ENCODE results near the gene NFATC1. TPM values are rescaled to one million over a fixed set of nuclear protein-coding genes. Genes with fewer than 3 reads are reported as not detected.
A peak's percentile ranks its signal among the peaks of the same experiment; 100 is the strongest.

The NFATC1 gene
- total and polyA plus RNA-seq, 8 donors: 3.4 to 7.9 (median 4.4) TPM

DNA sequence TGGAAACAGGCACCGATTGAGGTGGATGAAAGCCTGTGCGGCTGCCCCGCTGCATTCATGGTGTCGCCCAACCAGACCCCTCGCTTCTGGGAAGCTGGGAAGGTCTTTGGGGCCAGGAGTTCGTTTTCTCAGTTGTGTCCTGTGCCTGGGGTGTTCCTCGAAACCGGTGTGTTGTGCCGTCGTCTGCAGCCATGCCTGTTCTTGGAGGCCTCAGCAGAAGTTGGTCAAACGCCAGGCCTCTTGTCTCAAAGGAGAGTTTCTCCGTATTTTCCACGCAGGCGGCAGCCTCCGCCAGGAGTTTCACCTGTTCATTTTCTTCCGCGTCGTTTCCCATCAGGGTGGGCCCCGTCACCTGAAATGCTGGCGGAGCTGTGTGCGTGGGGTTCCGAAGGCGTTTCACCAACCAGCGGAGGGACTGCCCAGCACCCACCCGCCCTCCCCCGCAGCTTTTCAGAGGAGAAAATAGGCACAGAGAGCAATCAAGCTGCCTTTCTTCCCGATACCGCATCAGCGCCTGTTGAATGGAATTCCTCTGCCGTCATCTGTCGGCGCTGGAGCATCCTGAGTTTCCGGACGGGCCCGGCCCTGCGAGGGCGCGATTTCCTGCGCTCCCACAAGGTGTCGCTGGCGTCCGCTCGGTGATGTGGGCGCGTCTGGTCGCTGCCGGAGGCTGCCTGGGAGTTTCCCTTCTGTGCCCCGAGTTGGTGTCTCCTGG, 17.0 kb upstream of the NFATC1 start:
- H3K27me3 ChIP-seq: no peaks in the 10 kb centered on the region
- peaks cover 0 to 13% (median 0%) of the 10 kb centered on the region in 3 donors for H3K36me3 ChIP-seq
- H3K4me3 ChIP-seq: no peak overlapping the region
- intact Hi-C loops (cut with DNase I): loop anchor here in 1 of 3 donors (5.0 kb wide), 1 partner anchor 154 kb away; no protein-coding TSS in a partner anchor
- TF ChIP-seq, protein P1, sequence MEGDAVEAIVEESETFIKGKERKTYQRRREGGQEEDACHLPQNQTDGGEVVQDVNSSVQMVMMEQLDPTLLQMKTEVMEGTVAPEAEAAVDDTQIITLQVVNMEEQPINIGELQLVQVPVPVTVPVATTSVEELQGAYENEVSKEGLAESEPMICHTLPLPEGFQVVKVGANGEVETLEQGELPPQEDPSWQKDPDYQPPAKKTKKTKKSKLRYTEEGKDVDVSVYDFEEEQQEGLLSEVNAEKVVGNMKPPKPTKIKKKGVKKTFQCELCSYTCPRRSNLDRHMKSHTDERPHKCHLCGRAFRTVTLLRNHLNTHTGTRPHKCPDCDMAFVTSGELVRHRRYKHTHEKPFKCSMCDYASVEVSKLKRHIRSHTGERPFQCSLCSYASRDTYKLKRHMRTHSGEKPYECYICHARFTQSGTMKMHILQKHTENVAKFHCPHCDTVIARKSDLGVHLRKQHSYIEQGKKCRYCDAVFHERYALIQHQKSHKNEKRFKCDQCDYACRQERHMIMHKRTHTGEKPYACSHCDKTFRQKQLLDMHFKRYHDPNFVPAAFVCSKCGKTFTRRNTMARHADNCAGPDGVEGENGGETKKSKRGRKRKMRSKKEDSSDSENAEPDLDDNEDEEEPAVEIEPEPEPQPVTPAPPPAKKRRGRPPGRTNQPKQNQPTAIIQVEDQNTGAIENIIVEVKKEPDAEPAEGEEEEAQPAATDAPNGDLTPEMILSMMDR (IDR thresholded peaks at IDR 0.05): peak; percentile 71 to 90 (median 86)
- peak; percentile 69 to 95 (median 87) for ATAC-seq
- H3K27ac ChIP-seq: no peak overlapping the region
- DNase-seq: peak; percentile 54 to 91 (median 73)
- H3K9me3 ChIP-seq: no peaks in the 10 kb centered on the region
- no peaks in the 10 kb centered on the region for H3K4me1 ChIP-seq
- WGBS, 2 donors: 47 to 51% methylated on average over 48 of the region's 48 CpGs
- no peak for FAIRE-seq

DNA sequence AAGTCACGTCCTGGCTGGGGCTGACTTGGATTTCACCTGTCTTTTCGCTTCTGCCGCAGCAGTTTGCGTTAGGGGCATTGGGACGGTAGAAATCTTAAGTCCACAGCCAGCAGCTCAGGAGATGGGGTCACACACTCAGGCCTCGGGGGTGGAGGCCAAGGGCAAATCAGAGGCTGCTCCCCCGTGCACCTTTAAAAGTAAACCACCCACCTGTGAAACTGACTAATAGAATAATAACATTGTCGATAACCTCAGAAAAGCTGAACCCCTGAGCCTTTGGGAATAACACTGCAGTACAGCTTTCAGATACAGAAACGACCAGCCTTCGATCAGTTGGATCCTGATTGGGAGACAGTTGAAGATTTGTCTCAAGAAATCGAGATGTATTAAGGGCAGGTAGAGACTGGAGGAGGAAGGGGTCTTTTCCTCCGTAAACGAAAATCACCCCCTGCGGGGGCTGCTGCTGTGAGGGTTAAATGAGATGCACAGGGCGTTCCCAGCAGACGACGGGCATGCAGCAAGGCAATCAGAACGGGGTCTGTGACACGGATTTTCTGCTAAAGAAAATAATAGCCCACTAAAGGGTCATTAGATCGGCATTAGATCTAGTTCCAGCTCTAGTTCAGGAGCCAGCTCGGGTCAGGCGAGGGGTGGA, 16.4 kb upstream of the NFATC1 start:
- Histone ChIP-seq H3K4me1 (no peaks in the 10 kb centered on the region), H3K36me3 (peaks cover 0 to 13% (median 0%) of the 10 kb centered on the region in 3 donors), H3K9me3 (no peaks in the 10 kb centered on the region), H3K27ac (no peak overlapping the region), H3K4me3 (no peak overlapping the region), H3K27me3 (no peaks in the 10 kb centered on the region)
- FAIRE-seq: no peak
- DNase-seq: no peak
- no peak for ATAC-seq
- TF ChIP-seq, protein P1 (IDR thresholded peaks at IDR 0.05): peak in 1 of 4 donors; percentile 15
- 68 to 69% methylated on average over 22 of the region's 22 CpGs for WGBS, 2 donors
- intact Hi-C loops (cut with DNase I): loop anchor here in 1 of 3 donors (5.0 kb wide), 1 partner anchor 153 kb away; no protein-coding TSS in a partner anchor

DNA sequence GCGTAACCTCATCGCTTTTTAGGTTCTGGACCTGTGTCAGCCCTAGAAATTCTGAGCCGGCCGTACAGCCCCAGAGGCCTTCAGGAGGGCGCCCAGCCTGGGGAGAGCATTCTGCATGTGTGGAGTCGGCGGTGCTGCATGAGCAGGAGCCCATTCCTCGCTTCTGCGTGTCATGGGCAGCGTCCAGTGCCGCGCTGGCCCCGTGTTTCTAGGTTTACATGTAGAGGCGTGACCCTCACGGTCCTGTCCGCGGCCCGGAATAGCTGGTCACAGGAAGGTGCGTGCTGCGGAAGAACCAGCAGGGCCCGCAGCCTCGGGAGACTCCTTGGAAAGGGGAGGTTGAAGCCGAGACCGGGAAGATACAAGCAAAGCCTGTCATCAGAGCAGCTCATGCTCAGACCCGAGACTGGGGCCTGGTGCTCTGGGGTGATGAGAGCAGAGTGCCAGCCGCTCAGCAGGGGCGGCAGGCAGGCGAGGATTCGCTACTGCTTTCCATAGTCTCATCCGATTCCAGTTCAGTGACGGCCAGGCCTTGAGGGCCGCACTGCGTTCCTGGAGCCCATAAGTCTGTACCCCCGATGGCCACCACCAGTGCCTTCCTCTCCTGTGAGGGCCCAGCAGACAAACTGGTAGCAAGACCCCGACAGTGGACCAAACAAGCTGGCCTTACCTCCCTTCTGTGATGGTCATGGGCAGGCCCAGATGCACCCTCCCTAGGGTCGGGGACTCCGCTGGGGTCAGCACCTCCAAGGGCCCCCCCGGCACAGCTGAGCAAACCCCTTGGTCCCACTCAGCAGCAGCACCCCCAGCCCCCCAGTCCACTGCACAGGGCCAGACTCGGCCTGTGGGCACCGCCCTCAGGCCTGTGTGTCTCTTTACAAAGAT, 15.6 kb upstream of the NFATC1 start:
- no peak overlapping the region for H3K4me3 ChIP-seq
- 87 to 90% methylated on average over 40 of the region's 40 CpGs for WGBS, 2 donors
- no peak overlapping the region for H3K27ac ChIP-seq
- FAIRE-seq (no peak), DNase-seq (peak in 2 of 6 donors; percentile 32 to 78), ATAC-seq (peak in 2 of 4 donors; percentile 2 to 4)
- H3K27me3 ChIP-seq: no peaks in the 10 kb centered on the region
- no peaks in the 10 kb centered on the region for H3K9me3 ChIP-seq
- intact Hi-C loops (cut with DNase I): loop anchor here in 2 of 3 donors (5.0 kb wide), 3 partner anchors 147 to 262 kb away; no protein-coding TSS in a partner anchor
- peaks cover 0 to 13% (median 0%) of the 10 kb centered on the region in 3 donors for H3K36me3 ChIP-seq
- no peaks in the 10 kb centered on the region for H3K4me1 ChIP-seq
- TF ChIP-seq, protein P1 (IDR thresholded peaks at IDR 0.05): no peak

DNA sequence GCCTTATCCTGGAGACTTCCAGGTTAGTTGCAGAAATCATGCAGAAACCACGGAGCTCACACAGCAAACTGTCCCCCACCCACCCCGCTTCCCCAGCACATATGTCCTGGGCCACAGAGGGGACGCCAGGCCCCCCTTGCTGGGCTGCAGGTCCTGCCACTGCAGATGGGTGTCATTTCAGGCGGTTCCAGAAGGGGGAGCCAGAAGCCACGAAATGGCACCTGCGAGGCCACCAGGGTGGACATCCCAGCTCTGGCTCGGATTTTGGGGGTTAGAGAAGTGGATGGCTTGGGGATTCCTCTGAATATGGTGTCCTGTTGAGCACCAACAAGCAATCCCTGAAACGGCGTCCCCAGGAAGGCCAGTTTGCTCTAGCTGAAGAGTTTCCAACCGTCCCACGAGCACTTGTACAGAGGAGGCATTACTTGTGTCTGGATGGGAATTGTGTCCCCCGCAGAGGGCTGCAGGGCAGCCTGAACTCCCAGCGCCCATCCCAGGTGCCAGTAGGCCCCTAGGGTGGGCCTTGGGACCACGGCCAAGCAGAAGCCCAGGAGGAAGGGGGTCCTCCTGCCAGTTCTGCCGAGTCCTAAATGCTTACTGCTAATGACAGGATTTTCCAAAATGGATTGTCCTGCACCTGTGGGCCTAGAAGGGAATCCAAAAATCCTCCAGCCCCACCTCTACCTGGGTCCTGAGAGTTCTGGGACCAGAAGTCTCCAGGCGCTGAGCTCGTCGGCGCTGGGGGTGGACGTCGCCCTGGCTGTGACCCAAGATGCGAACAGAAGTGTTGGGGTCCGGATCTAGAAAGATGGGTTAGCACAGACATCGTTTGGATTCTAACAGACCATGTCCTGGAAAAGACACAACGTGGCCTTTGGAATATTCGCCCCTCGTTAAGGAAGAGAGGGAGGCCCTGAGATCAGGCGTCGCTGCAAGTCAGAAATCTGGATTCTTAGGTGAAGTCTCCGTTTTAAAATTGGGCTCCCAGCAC, 14.6 kb upstream of the NFATC1 start:
- TF ChIP-seq, protein P1 (IDR thresholded peaks at IDR 0.05): peak; percentile 59 to 87 (median 81)
- DNase-seq (peak in 5 of 6 donors; percentile 39 to 89 (median 77)), FAIRE-seq (no peak), ATAC-seq (peak; percentile 22 to 73 (median 66))
- Histone ChIP-seq H3K9me3 (no peaks in the 10 kb centered on the region), H3K4me3 (no peak overlapping the region), H3K27ac (no peak overlapping the region), H3K27me3 (no peaks in the 10 kb centered on the region), H3K36me3 (peaks cover 0 to 13% (median 0%) of the 10 kb centered on the region in 3 donors), H3K4me1 (no peaks in the 10 kb centered on the region)
- intact Hi-C loops (cut with DNase I): loop anchor here in 2 of 3 donors (5.0 kb wide), 2 partner anchors 146 to 261 kb away; no protein-coding TSS in a partner anchor
- 50 to 53% methylated on average over 30 of the region's 30 CpGs for WGBS, 2 donors
